ENCODE data around the gene MITD1. TPM values are rescaled to one million over a fixed set of nuclear protein-coding genes. Genes with fewer than 3 reads are reported as not detected.
A peak's percentile ranks its signal among the peaks of the same experiment; 100 is the strongest.

The MITD1 gene
- total and polyA plus RNA-seq, 2 of the 13 experiments (the other 11 are each of a cell fraction or from before 2014, with no cell fraction given) = 17.8 to 43.7 TPM

- CTCF ChIA-PET (ENCODE audit: low intra/inter-chr PET ratio, low total read pairs) = no interaction called here
- Histone ChIP-seq H4K20me1 (ENCODE audit: insufficient read depth, low read length) (no peaks in the 10 kb centered on the region), H3K79me2 (ENCODE audit: insufficient read depth, low read length) (no peaks in the 10 kb centered on the region), H3K27me3 (ENCODE audit: control insufficient read depth in 1 of 2, insufficient read depth in 2 of 2, low read length in 2 of 2) (no peaks in the 10 kb centered on the region), H3K9me3 (ENCODE audit: low read length) (no peaks in the 10 kb centered on the region), H3K4me3 (replicated peaks in 1 of 3; ENCODE audit: insufficient read depth in 1 of 3, low read depth in 2 of 3, low read length in 3 of 3) (no peak overlapping the region), H3K27ac (ENCODE audit: extremely low read length, insufficient read depth, low read length) (no peak overlapping the region), H2AFZ (ENCODE audit: low read length) (no peak overlapping the region), H3K4me2 (ENCODE audit: low read depth, low read length) (no peak overlapping the region), H3K4me1 (ENCODE audit: insufficient read depth, low read length) (no peaks in the 10 kb centered on the region), H3K36me3 (replicated peaks in 1 of 2; ENCODE audit: control insufficient read depth in 1 of 2, insufficient read depth in 2 of 2, low read length in 2 of 2) (peaks cover 9 to 35% of the 10 kb centered on the region in 2 experiments), H3K9ac (ENCODE audit: insufficient read depth, low read depth, low read length) (no peak overlapping the region)
- no peak for DNase-seq (ENCODE audit: low spot score)
- intact Hi-C loops (cut with micrococcal nuclease; ENCODE audit: unreplicated experiment) (no loop called here), in situ Hi-C loops (cut with HindIII; ENCODE audit: extremely low pct_ligation_motif_present, low pct_unique_long_range_greater_than_20kb) (no loop called here)
- 97% methylated on average over 8 of the region's 8 CpGs for WGBS (ENCODE audit: low lambda C conversion rate)
- POLR2A ChIA-PET = interaction anchor here (0.9 kb wide), 1 partner anchor 16 kb away, joined by 4 read pairs; the partner anchor contains the start of genes LIPT1 and TSGA10
- FAIRE-seq = no peak
- BruUV-seq (replicated peaks) = no TSS peak
- TF ChIP-seq MAFK (conservative IDR thresholded peaks at IDR 0.05 in 1 of 2, IDR thresholded peaks at IDR 0.05 in 1 of 2; ENCODE audit: low read length in 2 of 2) (peak in 1 of 2 experiments; percentile 44; a peak in 2 of 4 replicates), SRSF1 (optimal IDR thresholded peaks at IDR 0.05; ENCODE audit: low read depth, low read length) (no peak), MAFF (IDR thresholded peaks at IDR 0.05; ENCODE audit: low read depth, low read length) (0 out of 2 replicates have a peak, but pooled peaks have one; percentile 13)
- ATAC-seq = no peak
Measured at GRCh38 chr2:99171377-99172140, 9.3 kb downstream of the MITD1 start.

GRCh38 chr2:99169534-99169933 is 11.3 kb downstream of the MITD1 start:
- ChIA-PET CTCF (ENCODE audit: low intra/inter-chr PET ratio, low total read pairs) (no interaction called here), POLR2A (no interaction called here)
- H3K36me3 ChIP-seq (replicated peaks in 1 of 2; ENCODE audit: control insufficient read depth in 1 of 2, insufficient read depth in 2 of 2, low read length in 2 of 2) = peaks cover 11 to 39% of the 10 kb centered on the region in 2 experiments
- WGBS (ENCODE audit: low lambda C conversion rate) = 84% methylated on average over 1 of the region's 1 CpG
- BruUV-seq (replicated peaks) = no TSS peak
- intact Hi-C loops (cut with micrococcal nuclease; ENCODE audit: unreplicated experiment) (no loop called here), in situ Hi-C loops (cut with HindIII; ENCODE audit: extremely low pct_ligation_motif_present, low pct_unique_long_range_greater_than_20kb) (no loop called here)
- no peak overlapping the region for H3K9ac ChIP-seq (ENCODE audit: insufficient read depth, low read depth, low read length)
- DNase-seq (ENCODE audit: low spot score) (no peak), FAIRE-seq (no peak), ATAC-seq (no peak)
- no peaks in the 10 kb centered on the region for H3K79me2 ChIP-seq (ENCODE audit: insufficient read depth, low read length)
- H3K27me3 ChIP-seq (ENCODE audit: control insufficient read depth in 1 of 2, insufficient read depth in 2 of 2, low read length in 2 of 2) = no peaks in the 10 kb centered on the region
- H3K9me3 ChIP-seq (ENCODE audit: low read length) = no peaks in the 10 kb centered on the region
- H2AFZ ChIP-seq (ENCODE audit: low read length) = no peak overlapping the region
- TF ChIP-seq ZBTB43 (CRISPR knock-in tag; conservative IDR thresholded peaks at IDR 0.05) (no peak), ZBTB7B (CRISPR knock-in tag; IDR thresholded peaks at IDR 0.05) (no peak), SP2 (CRISPR knock-in tag; IDR thresholded peaks at IDR 0.05) (no peak), HNRNPUL1 (IDR thresholded peaks at IDR 0.05; ENCODE audit: low read depth, low read length) (no peak), ZNF512 (CRISPR knock-in tag; IDR thresholded peaks at IDR 0.05) (no peak)
- no peak overlapping the region for H3K4me2 ChIP-seq (ENCODE audit: low read depth, low read length)
- no peaks in the 10 kb centered on the region for H3K4me1 ChIP-seq (ENCODE audit: insufficient read depth, low read length)
- no peak overlapping the region for H3K27ac ChIP-seq (ENCODE audit: extremely low read length, insufficient read depth, low read length)
- no peak overlapping the region for H3K4me3 ChIP-seq (replicated peaks in 1 of 3; ENCODE audit: insufficient read depth in 1 of 3, low read depth in 2 of 3, low read length in 3 of 3)
- H4K20me1 ChIP-seq (ENCODE audit: insufficient read depth, low read length) = no peaks in the 10 kb centered on the region

Data from HepG2 (cell line).